ENCODE data around the gene CCDC107.

CCDC107 gene

GRCh38 chr9:35708146-35708545, 50.1 kb downstream of the CCDC107 start:
- no peak for DNase-seq

GRCh38 chr9:35710818-35711500, 52.9 kb downstream of the CCDC107 start:
- DNase-seq = no peak
